Measurements from ENCODE around the gene DEPDC1.

Gene DEPDC1

GRCh38 chr1:68521286-68521685, 24.4 kb upstream of the DEPDC1 start:
- H3K4me3 ChIP-seq (ENCODE audit: insufficient read depth, low read length, poor library complexity, severe bottlenecking) = no peak overlapping the region
- no peaks in the 10 kb centered on the region for H3F3A ChIP-seq (ENCODE audit: insufficient read depth)
- TF ChIP-seq, protein P1, sequence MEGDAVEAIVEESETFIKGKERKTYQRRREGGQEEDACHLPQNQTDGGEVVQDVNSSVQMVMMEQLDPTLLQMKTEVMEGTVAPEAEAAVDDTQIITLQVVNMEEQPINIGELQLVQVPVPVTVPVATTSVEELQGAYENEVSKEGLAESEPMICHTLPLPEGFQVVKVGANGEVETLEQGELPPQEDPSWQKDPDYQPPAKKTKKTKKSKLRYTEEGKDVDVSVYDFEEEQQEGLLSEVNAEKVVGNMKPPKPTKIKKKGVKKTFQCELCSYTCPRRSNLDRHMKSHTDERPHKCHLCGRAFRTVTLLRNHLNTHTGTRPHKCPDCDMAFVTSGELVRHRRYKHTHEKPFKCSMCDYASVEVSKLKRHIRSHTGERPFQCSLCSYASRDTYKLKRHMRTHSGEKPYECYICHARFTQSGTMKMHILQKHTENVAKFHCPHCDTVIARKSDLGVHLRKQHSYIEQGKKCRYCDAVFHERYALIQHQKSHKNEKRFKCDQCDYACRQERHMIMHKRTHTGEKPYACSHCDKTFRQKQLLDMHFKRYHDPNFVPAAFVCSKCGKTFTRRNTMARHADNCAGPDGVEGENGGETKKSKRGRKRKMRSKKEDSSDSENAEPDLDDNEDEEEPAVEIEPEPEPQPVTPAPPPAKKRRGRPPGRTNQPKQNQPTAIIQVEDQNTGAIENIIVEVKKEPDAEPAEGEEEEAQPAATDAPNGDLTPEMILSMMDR (IDR thresholded peaks at IDR 0.05; ENCODE audit: insufficient read depth, low read length, poor library complexity, severe bottlenecking) = no peak
- TF ChIP-seq EZH2phosphoT487 (conservative IDR thresholded peaks at IDR 0.05; ENCODE audit: low read length) = no peak
- H3K9me3 ChIP-seq (ENCODE audit: insufficient read depth, low read length) = no peaks in the 10 kb centered on the region
- no peaks in the 10 kb centered on the region for H3K79me2 ChIP-seq (ENCODE audit: insufficient read depth, low read length)
- H3K4me2 ChIP-seq (ENCODE audit: low read depth, low read length, poor library complexity, severe bottlenecking) = no peak overlapping the region
- no peaks in the 10 kb centered on the region for H3K27me3 ChIP-seq (ENCODE audit: low read length)
- H3K36me3 ChIP-seq (ENCODE audit: low read length) = no peaks in the 10 kb centered on the region
- no peak overlapping the region for H2AFZ ChIP-seq (ENCODE audit: low read depth, low read length, severe bottlenecking)
- H3K9me2 ChIP-seq (replicated peaks; ENCODE audit: insufficient read depth, low read length) = no peaks in the 10 kb centered on the region
- H4K20me1 ChIP-seq (ENCODE audit: low read depth, low read length) = no peaks in the 10 kb centered on the region
- no peak overlapping the region for H3K9ac ChIP-seq (ENCODE audit: low read length)
- no peak overlapping the region for H3K27ac ChIP-seq (ENCODE audit: low read depth, low read length)

- Histone ChIP-seq H3K27ac (ENCODE audit: low read depth, low read length) (no peak overlapping the region), H3K9ac (ENCODE audit: low read length) (no peak overlapping the region), H3K9me3 (ENCODE audit: insufficient read depth, low read length) (no peaks in the 10 kb centered on the region), H3K4me3 (ENCODE audit: insufficient read depth, low read length, poor library complexity, severe bottlenecking) (no peak overlapping the region), H3K4me2 (ENCODE audit: low read depth, low read length, poor library complexity, severe bottlenecking) (no peak overlapping the region), H3K36me3 (ENCODE audit: low read length) (no peaks in the 10 kb centered on the region), H3K27me3 (ENCODE audit: low read length) (no peaks in the 10 kb centered on the region), H2AFZ (ENCODE audit: low read depth, low read length, severe bottlenecking) (no peak overlapping the region), H3K9me2 (replicated peaks; ENCODE audit: insufficient read depth, low read length) (no peaks in the 10 kb centered on the region), H3K79me2 (ENCODE audit: insufficient read depth, low read length) (no peaks in the 10 kb centered on the region), H4K20me1 (ENCODE audit: low read depth, low read length) (no peaks in the 10 kb centered on the region), H3F3A (ENCODE audit: insufficient read depth) (no peaks in the 10 kb centered on the region)
- no peak for TF ChIP-seq EZH2phosphoT487 (conservative IDR thresholded peaks at IDR 0.05; ENCODE audit: low read length)
- TF ChIP-seq, protein P1 (IDR thresholded peaks at IDR 0.05; ENCODE audit: insufficient read depth, low read length, poor library complexity, severe bottlenecking) = no peak
Measured at GRCh38 chr1:68516066-68516465, 19.2 kb upstream of the DEPDC1 start.

- no peak for TF ChIP-seq EZH2phosphoT487 (conservative IDR thresholded peaks at IDR 0.05; ENCODE audit: low read length)
- TF ChIP-seq, protein P1 (IDR thresholded peaks at IDR 0.05; ENCODE audit: insufficient read depth, low read length, poor library complexity, severe bottlenecking) = no peak
- Histone ChIP-seq H3K79me2 (ENCODE audit: insufficient read depth, low read length) (no peaks in the 10 kb centered on the region), H3K27ac (ENCODE audit: low read depth, low read length) (no peak overlapping the region), H3K4me2 (ENCODE audit: low read depth, low read length, poor library complexity, severe bottlenecking) (no peak overlapping the region), H3K4me3 (ENCODE audit: insufficient read depth, low read length, poor library complexity, severe bottlenecking) (no peak overlapping the region), H3K9ac (ENCODE audit: low read length) (no peak overlapping the region), H3F3A (ENCODE audit: insufficient read depth) (no peaks in the 10 kb centered on the region), H4K20me1 (ENCODE audit: low read depth, low read length) (no peaks in the 10 kb centered on the region), H3K27me3 (ENCODE audit: low read length) (no peaks in the 10 kb centered on the region), H3K9me3 (ENCODE audit: insufficient read depth, low read length) (no peaks in the 10 kb centered on the region), H3K36me3 (ENCODE audit: low read length) (no peaks in the 10 kb centered on the region), H3K9me2 (replicated peaks; ENCODE audit: insufficient read depth, low read length) (no peaks in the 10 kb centered on the region), H2AFZ (ENCODE audit: low read depth, low read length, severe bottlenecking) (no peak overlapping the region)
Measured at GRCh38 chr1:68511254-68511653, 14.4 kb upstream of the DEPDC1 start.
